BLaER1 (cell line): Measurements from ENCODE around the gene MRPS35.

Experiments
- H3K27ac ChIP-seq: shearing (Covaris generic); formaldehyde crosslinking; 2 replicates; pipeline ENCODE4 v1.8.1; 2022
- H3K27me3 ChIP-seq: shearing (Covaris generic); formaldehyde crosslinking; 2 replicates; pipeline ENCODE4 v1.8.1; 2022
- H3K36me3 ChIP-seq: shearing (Covaris generic); formaldehyde crosslinking; 2 replicates; pipeline ENCODE4 v1.8.1; 2022
- H3K4me1 ChIP-seq: shearing (Covaris generic); formaldehyde crosslinking; 2 replicates; pipeline ENCODE4 v1.8.1; 2022
- H3K4me2 ChIP-seq: shearing (Covaris generic); formaldehyde crosslinking; 2 replicates; pipeline ENCODE4 v1.8.1; 2022
- H3K4me3 ChIP-seq: shearing (Covaris generic); formaldehyde crosslinking; 2 replicates; pipeline ENCODE4 v1.8.1; 2022
- H3K9ac ChIP-seq: shearing (Covaris generic); formaldehyde crosslinking; 2 replicates; pipeline ENCODE4 v1.8.1; 2022
- H3K9me3 ChIP-seq: shearing (Covaris generic); formaldehyde crosslinking; 2 replicates; pipeline ENCODE4 v1.8.1; 2022
- H4K20me1 ChIP-seq: shearing (Covaris generic); formaldehyde crosslinking; 2 replicates; pipeline ENCODE4 v1.8.1; 2022
- Cebpa-rat ChIP-seq: shearing (Covaris generic); IDR thresholded peaks from 2 replicates; pipeline ENCODE4 v1.8.1; 2022

The MRPS35 gene

GRCh38 chr12:27705263-27705662 lies 5.4 kb upstream of the MRPS35 start:
- Histone ChIP-seq H3K4me3 (no peak overlapping the region), H3K4me1 (peaks cover 8% of the 10 kb centered on the region; the same call in 1 of the 2 replicates), H3K27me3 (no peaks in the 10 kb centered on the region), H3K27ac (no peak overlapping the region), H3K9me3 (no peaks in the 10 kb centered on the region), H3K36me3 (no peaks in the 10 kb centered on the region), H3K9ac (no peak overlapping the region), H4K20me1 (no peaks in the 10 kb centered on the region), H3K4me2 (no peak overlapping the region)
- TF ChIP-seq Cebpa-rat: no peak

GRCh38 chr12:27707216-27707615 lies 3.4 kb upstream of the MRPS35 start:
- H4K20me1 ChIP-seq: peaks cover 6% of the 10 kb centered on the region; the same call in 1 of the 2 replicates
- no peaks in the 10 kb centered on the region for H3K27me3 ChIP-seq
- no peak for TF ChIP-seq Cebpa-rat

GRCh38 chr12:27709212-27709931 lies 1.3 kb upstream of the MRPS35 start:
- Histone ChIP-seq H3K4me3 (0 out of 2 replicates have a peak overlapping the region, but pooled peaks have one; percentile 81), H4K20me1 (peaks cover 27% of the 10 kb centered on the region), H3K9me3 (no peaks in the 10 kb centered on the region), H3K9ac (no peak overlapping the region), H3K27me3 (no peaks in the 10 kb centered on the region), H3K27ac (no peak overlapping the region), H3K36me3 (peaks cover 20% of the 10 kb centered on the region), H3K4me1 (peaks cover 21% of the 10 kb centered on the region), H3K4me2 (no peak overlapping the region)
- no peak for TF ChIP-seq Cebpa-rat

More at GRCh38 chr12:27707216-27707615, 3.4 kb upstream of the MRPS35 start:
- H3K4me1 ChIP-seq: peaks cover 15% of the 10 kb centered on the region
- H3K36me3 ChIP-seq: no peaks in the 10 kb centered on the region
- H3K9ac ChIP-seq: no peak overlapping the region
- H3K4me2 ChIP-seq: no peak overlapping the region
- H3K9me3 ChIP-seq: no peaks in the 10 kb centered on the region
- H3K27ac ChIP-seq: no peak overlapping the region
- no peak overlapping the region for H3K4me3 ChIP-seq

GRCh38 chr12:27709932-27710591 lies 570 bp upstream of the MRPS35 start:
- peak overlapping the region; percentile 80 for H3K4me2 ChIP-seq
- TF ChIP-seq Cebpa-rat: no peak
- no peaks in the 10 kb centered on the region for H3K27me3 ChIP-seq
- peak overlapping the region; percentile 86 for H3K27ac ChIP-seq
- peaks cover 27% of the 10 kb centered on the region for H3K36me3 ChIP-seq
- H3K9ac ChIP-seq: peak overlapping the region; percentile 88
- peaks cover 34% of the 10 kb centered on the region for H4K20me1 ChIP-seq
- peaks cover 21% of the 10 kb centered on the region for H3K4me1 ChIP-seq
- peak overlapping the region; percentile 81 for H3K4me3 ChIP-seq
- no peaks in the 10 kb centered on the region for H3K9me3 ChIP-seq

GRCh38 chr12:27711317-27711682 lies 668 bp downstream of the MRPS35 start:
- H3K4me3 ChIP-seq: peak overlapping the region; percentile 81

GRCh38 chr12:27711967-27712366 lies 1.3 kb downstream of the MRPS35 start:
- peak overlapping the region; percentile 81 for H3K4me3 ChIP-seq
- H3K36me3 ChIP-seq: peaks cover 45% of the 10 kb centered on the region
- H3K4me2 ChIP-seq: peak overlapping the region; percentile 80
- H4K20me1 ChIP-seq: peaks cover 41% of the 10 kb centered on the region
- TF ChIP-seq Cebpa-rat: no peak
- H3K9ac ChIP-seq: no peak overlapping the region
- peaks cover 21% of the 10 kb centered on the region for H3K4me1 ChIP-seq
- no peak overlapping the region for H3K27ac ChIP-seq
- no peaks in the 10 kb centered on the region for H3K27me3 ChIP-seq
- no peaks in the 10 kb centered on the region for H3K9me3 ChIP-seq

More at GRCh38 chr12:27711317-27711682, 668 bp downstream of the MRPS35 start:
- no peaks in the 10 kb centered on the region for H3K27me3 ChIP-seq
- H3K4me2 ChIP-seq: peak overlapping the region; percentile 80
- peak overlapping the region; percentile 86 for H3K27ac ChIP-seq
- H3K4me1 ChIP-seq: peaks cover 21% of the 10 kb centered on the region
- peak overlapping the region; percentile 88 for H3K9ac ChIP-seq
- TF ChIP-seq Cebpa-rat: no peak
- peaks cover 41% of the 10 kb centered on the region for H4K20me1 ChIP-seq
- H3K9me3 ChIP-seq: no peaks in the 10 kb centered on the region
- peaks cover 38% of the 10 kb centered on the region for H3K36me3 ChIP-seq

- Histone ChIP-seq H3K9ac (no peak overlapping the region; the same call in 1 of the 2 replicates), H3K9me3 (no peaks in the 10 kb centered on the region), H3K27me3 (no peaks in the 10 kb centered on the region), H4K20me1 (peaks cover 29% of the 10 kb centered on the region), H3K36me3 (peaks cover 92% of the 10 kb centered on the region), H3K4me2 (no peak overlapping the region), H3K4me1 (no peaks in the 10 kb centered on the region), H3K27ac (no peak overlapping the region), H3K4me3 (no peak overlapping the region)
- no peak for TF ChIP-seq Cebpa-rat
Measured at GRCh38 chr12:27723212-27723611, 12.6 kb downstream of the MRPS35 start.

GRCh38 chr12:27730097-27730588 lies 19.5 kb downstream of the MRPS35 start:
- no peaks in the 10 kb centered on the region for H3K27me3 ChIP-seq
- peaks cover 79% of the 10 kb centered on the region for H3K36me3 ChIP-seq
- no peaks in the 10 kb centered on the region for H3K4me1 ChIP-seq
- H3K4me3 ChIP-seq: no peak overlapping the region
- no peaks in the 10 kb centered on the region for H3K9me3 ChIP-seq
- no peak for TF ChIP-seq Cebpa-rat
- peaks cover 27% of the 10 kb centered on the region for H4K20me1 ChIP-seq
- H3K4me2 ChIP-seq: no peak overlapping the region
- H3K27ac ChIP-seq: no peak overlapping the region
- H3K9ac ChIP-seq: no peak overlapping the region

GRCh38 chr12:27732281-27732680 lies 21.6 kb downstream of the MRPS35 start:
- H3K4me3 ChIP-seq: no peak overlapping the region
- no peak overlapping the region for H3K27ac ChIP-seq
- no peak overlapping the region for H3K9ac ChIP-seq
- peaks cover 76% of the 10 kb centered on the region for H3K36me3 ChIP-seq
- no peaks in the 10 kb centered on the region for H3K4me1 ChIP-seq
- H3K27me3 ChIP-seq: no peaks in the 10 kb centered on the region
- peaks cover 27% of the 10 kb centered on the region for H4K20me1 ChIP-seq
- no peak for TF ChIP-seq Cebpa-rat
- no peak overlapping the region for H3K4me2 ChIP-seq
- no peaks in the 10 kb centered on the region for H3K9me3 ChIP-seq

- Histone ChIP-seq H3K27ac (no peak overlapping the region), H3K9me3 (no peaks in the 10 kb centered on the region), H3K4me3 (no peak overlapping the region), H3K27me3 (no peaks in the 10 kb centered on the region), H3K4me2 (no peak overlapping the region), H3K4me1 (no peaks in the 10 kb centered on the region), H4K20me1 (peaks cover 27% of the 10 kb centered on the region), H3K36me3 (peaks cover 76% of the 10 kb centered on the region), H3K9ac (no peak overlapping the region)
- no peak for TF ChIP-seq Cebpa-rat
Measured at GRCh38 chr12:27733052-27733656, 22.5 kb downstream of the MRPS35 start.
